Testis (tissue), 3 donors: Measurements from ENCODE around the gene CEP152. TPM values are rescaled to one million over a fixed set of nuclear protein-coding genes. Genes with fewer than 3 reads are reported as not detected.

Experiments used
- DNase-seq: peaks from one replicate; pipeline ENCODE4 v3.0.0-alpha.2; 2019
- H3K27ac ChIP-seq, 2 donors: fragments of 200-600 bp; sonication (generic); one replicate each; pipeline ENCODE4 v1.5.1; 2019
- H3K27me3 ChIP-seq: fragments of 200-600 bp; sonication (generic); one replicate; pipeline ENCODE4 v1.5.1; 2019
- H3K36me3 ChIP-seq: fragments of 200-600 bp; sonication (generic); one replicate; pipeline ENCODE4 v1.5.1; 2017; ENCODE audit warnings: low read depth; ENCODE audit errors: missing control alignments
- H3K4me1 ChIP-seq: fragments of 200-600 bp; sonication (generic); one replicate; pipeline ENCODE4 v1.5.1; 2019
- H3K4me3 ChIP-seq, 2 donors: fragments of 200-600 bp; sonication (generic); one replicate each; pipeline ENCODE4 v1.5.1; 2017 to 2019
- H3K9me3 ChIP-seq: fragments of 200-600 bp; sonication (generic); one replicate; pipeline ENCODE4 v1.5.1; 2017
- CTCF ChIP-seq, 3 experiments: fragments of 450-650 bp in 2 of 3; fragments of 200-600 bp in 1 of 3; sonication (generic) in 1 of 3; IDR thresholded peaks; one replicate each; pipeline ENCODE4 v1.5.1; 2016 to 2019; ENCODE audit warnings: antibody characterized with exemption in 3 of 3, mild to moderate bottlenecking in 2 of 3, moderate library complexity in 1 of 3
- POLR2A ChIP-seq: fragments of 450-650 bp; IDR thresholded peaks from one replicate; pipeline ENCODE4 v1.6.1; 2017; ENCODE audit warnings: antibody characterized with exemption, mild to moderate bottlenecking, moderate library complexity
- WGBS, 2 donors: methylation state at CpG; one replicate each; pipeline ENCODE4 v1.1.5; 2018; 5-methylcytosine and 5-hydroxymethylcytosine counted together
- intact Hi-C: fragments of 100-400 bp; cut with DNase I; formaldehyde crosslinking; loops from one replicate; pipeline ENCODE4 v1.15.1; 2023; ENCODE audit warnings: low total_unique reads
- polyA plus RNA-seq: library from polyadenylated mRNA; stranded (reverse); fragments of 350-450 nt; fragmentation: Illumina TruSeq; extraction: RNeasy Lipid Tissue Mini Kit (QIAGEN cat#74804); gene quantifications from one replicate; pipeline ENCODE4 v1.2.3, GENCODE V29; 2014; ENCODE audit warnings: low read depth, low replicate concordance; ENCODE audit not compliant: insufficient read depth
- total RNA-seq, 2 donors: library from RNA; depleted of rRNA; stranded (reverse); fragments of >200 nt; gene quantifications; one replicate each; pipeline ENCODE4 v1.2.3, GENCODE V29; 2016

The CEP152 gene
- total and polyA plus RNA-seq, 3 donors from 2014 or later: 11.5 to 66.3 (median 34.7) TPM

GRCh38 chr15:48775546-48775945, 35.3 kb downstream of the CEP152 start:
- intact Hi-C loops: no loop called here
- Histone ChIP-seq H3K27ac (no peak overlapping the region), H3K36me3 (no peaks in the 10 kb centered on the region), H3K4me1 (no peaks in the 10 kb centered on the region), H3K9me3 (no peaks in the 10 kb centered on the region), H3K27me3 (no peaks in the 10 kb centered on the region), H3K4me3 (no peak overlapping the region)
- no peak for DNase-seq
- TF ChIP-seq POLR2A: no peak
- TF ChIP-seq CTCF (IDR thresholded peaks at IDR 0.05): no peak
- WGBS, 2 donors: 92 to 95% methylated on average over 2 of the region's 2 CpGs

- Histone ChIP-seq H3K9me3 (no peaks in the 10 kb centered on the region), H3K4me3 (no peak overlapping the region), H3K4me1 (no peaks in the 10 kb centered on the region), H3K27ac (no peak overlapping the region), H3K27me3 (no peaks in the 10 kb centered on the region), H3K36me3 (no peaks in the 10 kb centered on the region)
- 95 to 100% methylated on average over 1 of the region's 1 CpG for WGBS, 2 donors
- intact Hi-C loops: no loop called here
- DNase-seq: no peak
- no peak for TF ChIP-seq CTCF (IDR thresholded peaks at IDR 0.05)
- TF ChIP-seq POLR2A: no peak
Observed at GRCh38 chr15:48774484-48774883, 36.4 kb downstream of the CEP152 start.

- no peak for DNase-seq
- Histone ChIP-seq H3K4me3 (no peak overlapping the region), H3K4me1 (no peaks in the 10 kb centered on the region), H3K9me3 (no peaks in the 10 kb centered on the region), H3K27me3 (no peaks in the 10 kb centered on the region), H3K36me3 (no peaks in the 10 kb centered on the region), H3K27ac (no peak overlapping the region)
- intact Hi-C loops: no loop called here
- TF ChIP-seq CTCF (IDR thresholded peaks at IDR 0.05) (no peak), POLR2A (no peak)
- 83 to 84% methylated on average over 4 of the region's 4 CpGs for WGBS, 2 donors
Observed at GRCh38 chr15:48766196-48766595, 44.7 kb downstream of the CEP152 start.

- intact Hi-C loops: no loop called here
Observed at GRCh38 chr15:48765022-48765421, 45.8 kb downstream of the CEP152 start.

More at GRCh38 chr15:48765022-48765421, 45.8 kb downstream of the CEP152 start:
- Histone ChIP-seq H3K9me3 (no peaks in the 10 kb centered on the region), H3K4me3 (no peak overlapping the region), H3K4me1 (no peaks in the 10 kb centered on the region), H3K36me3 (no peaks in the 10 kb centered on the region), H3K27me3 (no peaks in the 10 kb centered on the region), H3K27ac (no peak overlapping the region)
- 57 to 62% methylated on average over 4 of the region's 4 CpGs for WGBS, 2 donors
- TF ChIP-seq CTCF (IDR thresholded peaks at IDR 0.05) (no peak), POLR2A (no peak)
- no peak for DNase-seq
